HepG2 (cell line): ENCODE results near the gene FAM20C. TPM values are rescaled to one million over a fixed set of nuclear protein-coding genes. Genes with fewer than 3 reads are reported as not detected.

Source experiments
- ATAC-seq: fragments of 200-7000 bp; cut with Tn5 transposase; 3 replicates; pipeline ENCODE4 v1.9.1; 2020; ENCODE audit warnings: mild to moderate bottlenecking, moderate library complexity
- BruUV-seq: library from RNA; stranded (reverse); fragments of 400-500 nt; replicated peaks from 2 replicates; lab custom pipeline; 2021; lab: Mats Ljungman, UMichigan
- CTCF ChIA-PET: fragments of 300-600 bp; formaldehyde crosslinking; extraction: SDS; loops from one replicate; lab custom pipeline; 2021; ENCODE audit warnings: low total read pairs, inconsistent platforms, low intra/inter-chr PET ratio; lab: Yijun Ruan, JAX
- POLR2A ChIA-PET: fragments of 350-600 bp; sonication (Branson Sonifier 250); formaldehyde crosslinking; loops from one replicate; lab custom pipeline; 2020; ENCODE audit warnings: antibody characterized with exemption, inconsistent platforms; lab: Yijun Ruan, JAX
- DNase-seq: peaks from one replicate; pipeline ENCODE4 v3.0.0-alpha.2; 2015; ENCODE audit warnings: low spot score
- FAIRE-seq: peaks from 3 replicates; lab custom pipeline; 2011; peaks lifted over from hg19 to GRCh38; lab: Jason Lieb, UNC
- H2AFZ ChIP-seq: one replicate; pipeline ENCODE4 v1.6.1; 2011; ENCODE audit warnings: low read length, inconsistent platforms
- H3K27ac ChIP-seq: fragments of 300-600 bp; 3 replicates; pipeline ENCODE4 v1.8.0; 2011; ENCODE audit warnings: mixed run types, mild to moderate bottlenecking, mixed read lengths, low read length, inconsistent platforms; ENCODE audit not compliant: insufficient read depth; ENCODE audit errors: extremely low read length
- H3K27me3 ChIP-seq, 2 experiments: fragments of 200-600 bp in 1 of 2; 2 replicates in 1 of 2; 3 replicates in 1 of 2; pipeline versions ENCODE4 v1.6.0 to v1.8.0; 2011; ENCODE audit warnings: low read length in 2 of 2, mild to moderate bottlenecking in 2 of 2, moderate library complexity in 2 of 2, inconsistent platforms in 1 of 2; ENCODE audit not compliant: insufficient read depth in 2 of 2, control insufficient read depth in 1 of 2
- H3K36me3 ChIP-seq, 2 experiments: fragments of 200-600 bp in 1 of 2; replicated peaks in 1 of 2; 2 replicates in 1 of 2; 3 replicates in 1 of 2; pipeline versions ENCODE4 v1.5.1 to v1.8.0; 2011; ENCODE audit warnings: low read length in 2 of 2, inconsistent platforms in 1 of 2; ENCODE audit not compliant: insufficient read depth in 2 of 2, control insufficient read depth in 1 of 2
- H3K4me1 ChIP-seq: 2 replicates; pipeline ENCODE4 v1.5.1; 2012; ENCODE audit warnings: low read length, inconsistent platforms; ENCODE audit not compliant: insufficient read depth
- H3K4me2 ChIP-seq: 2 replicates; pipeline ENCODE4 v1.6.0; 2011; ENCODE audit warnings: low read depth, low read length, inconsistent platforms
- H3K4me3 ChIP-seq, 3 experiments: fragments of 200-600 bp in 1 of 3; sonication (generic), shearing (Covaris generic) in 1 of 3; replicated peaks in 1 of 3; 2 replicates each; pipeline ENCODE4 v1.5.1; 2011 to 2016; ENCODE audit warnings: low read length in 3 of 3, inconsistent platforms in 2 of 3, low read depth in 2 of 3, mild to moderate bottlenecking in 2 of 3, control low read depth in 1 of 3, mixed read lengths in 1 of 3; ENCODE audit not compliant: insufficient read depth in 1 of 3
- H3K79me2 ChIP-seq: one replicate; pipeline ENCODE4 v1.6.1; 2011; ENCODE audit warnings: low read length, inconsistent platforms; ENCODE audit not compliant: insufficient read depth
- H3K9ac ChIP-seq: 2 replicates; pipeline ENCODE4 v1.6.0; 2011; ENCODE audit warnings: mild to moderate bottlenecking, low read depth, low read length, inconsistent platforms; ENCODE audit not compliant: insufficient read depth
- H3K9me3 ChIP-seq: 2 replicates; pipeline ENCODE4 v1.5.1; 2012; ENCODE audit warnings: mild to moderate bottlenecking, low read length
- H4K20me1 ChIP-seq: 2 replicates; pipeline ENCODE4 v1.6.0; 2011; ENCODE audit warnings: inconsistent platforms, mild to moderate bottlenecking, low read length, moderate library complexity; ENCODE audit not compliant: insufficient read depth
- FLYWCH1 ChIP-seq: sonication (generic); formaldehyde crosslinking; IDR thresholded peaks from 2 replicates; pipeline ENCODE4 v1.8.1; 2023; ENCODE audit warnings: mild to moderate bottlenecking, missing genetic modification reagents
- ISL2 ChIP-seq: sonication (generic); formaldehyde crosslinking; IDR thresholded peaks from 2 replicates; pipeline ENCODE4 v1.5.0; 2020; ENCODE audit warnings: missing genetic modification reagents
- NR0B2 ChIP-seq: sonication (generic); formaldehyde crosslinking; IDR thresholded peaks from 2 replicates; pipeline ENCODE4 v1.4.0; 2020; ENCODE audit warnings: mild to moderate bottlenecking, missing genetic modification reagents
- PRMT3 ChIP-seq: sonication (generic); formaldehyde crosslinking; IDR thresholded peaks from 2 replicates; pipeline ENCODE4 v1.8.1; 2022; ENCODE audit warnings: low read depth, mild to moderate bottlenecking, moderate library complexity, missing genetic modification reagents, borderline replicate concordance
- RFX5 ChIP-seq: IDR thresholded peaks from 2 replicates; pipeline ENCODE4 v1.6.1; 2011; ENCODE audit warnings: low read depth, low read length, improper control_type of control experiment
- UBTF ChIP-seq: sonication (generic); formaldehyde crosslinking; IDR thresholded peaks from 2 replicates; pipeline ENCODE4 v1.4.0; 2020; ENCODE audit warnings: mild to moderate bottlenecking, missing genetic modification reagents
- ZNF674 ChIP-seq: sonication (generic); formaldehyde crosslinking; IDR thresholded peaks from 2 replicates; pipeline ENCODE4 v1.5.0; 2020; ENCODE audit warnings: low read depth, mild to moderate bottlenecking, missing genetic modification reagents
- WGBS: methylation state at CpG from one replicate; pipeline ENCODE4 v1.1.6; 2017; ENCODE audit warnings: low lambda C conversion rate; 5-methylcytosine and 5-hydroxymethylcytosine counted together
- in situ Hi-C: cut with HindIII; loops from 2 replicates; pipeline ENCODE4 v1.10.0; 2017; ENCODE audit warnings: low pct_unique_long_range_greater_than_20kb; ENCODE audit not compliant: extremely low pct_ligation_motif_present
- intact Hi-C: fragments of 100-400 bp; cut with micrococcal nuclease; formaldehyde crosslinking; loops from one replicate; pipeline ENCODE4 v1.10.0; 2022; ENCODE audit not compliant: unreplicated experiment
- polyA plus RNA-seq, 8 experiments: library from polyadenylated mRNA; depleted of rRNA in 3 of 8; stranded (reverse) in 7 of 8; unstranded in 1 of 8; fragments of >200 nt; fragmentation: Illumina TruSeq in 4 of 8; extraction: Trizol in 4 of 8; gene quantifications; 2 replicates each; pipeline versions ENCODE4 v1.2.1 to v1.2.3, GENCODE V29; 2011 to 2016; ENCODE audit warnings: low read depth in 4 of 8, missing spikeins in 1 of 8, mixed read lengths in 1 of 8; ENCODE audit not compliant: insufficient read depth in 1 of 8
- total RNA-seq, 5 experiments: library from RNA; depleted of rRNA; stranded (reverse); fragments of >200 nt; fragmentation: Illumina TruSeq; extraction: Trizol; gene quantifications; 2 replicates each; pipeline ENCODE4 v1.2.3, GENCODE V29; 2016; ENCODE audit warnings: low read depth in 1 of 5

Gene FAM20C
- total and polyA plus RNA-seq, 2 of the 13 experiments (the other 11 are each of a cell fraction or from before 2014, with no cell fraction given): 11.9 to 19.9 TPM

- TF ChIP-seq RFX5 (no peak), UBTF (CRISPR knock-in tag) (no peak), NR0B2 (CRISPR knock-in tag) (no peak), FLYWCH1 (CRISPR knock-in tag) (no peak), PRMT3 (CRISPR knock-in tag) (no peak), ZNF674 (no peak), ISL2 (no peak)
- Histone ChIP-seq H3K27me3 (peaks cover 3 to 23% of the 10 kb centered on the region in 2 experiments; a peak in 4 of 5 replicates), H3K4me1 (peaks cover 40% of the 10 kb centered on the region), H3K9me3 (no peaks in the 10 kb centered on the region), H3K36me3 (no peaks in the 10 kb centered on the region), H3K4me2 (no peak overlapping the region), H3K4me3 (no peak overlapping the region), H3K27ac (no peak overlapping the region), H3K9ac (no peak overlapping the region), H4K20me1 (no peaks in the 10 kb centered on the region), H3K79me2 (no peaks in the 10 kb centered on the region), H2AFZ (no peak overlapping the region)
- intact Hi-C loops: no loop called here
- 93% methylated on average over 32 of the region's 102 CpGs for WGBS
- in situ Hi-C loops: no loop called here
- no peak for ATAC-seq
- FAIRE-seq: no peak
- ChIA-PET POLR2A (interaction anchor here (1.0 kb wide), 1 partner anchor 666 kb away, joined by 3 read pairs; no protein-coding TSS in a partner anchor), CTCF (no interaction called here)
- DNase-seq: no peak
- BruUV-seq: no TSS peak
These were observed 98.4 kb downstream of the FAM20C start for GRCh38 chr7:290554-291372.
